LNCAP (cell line): ENCODE measurements around the gene MGST3.

ENCODE experiments used
- CTCF ChIP-seq: fragments of 450-650 bp; IDR thresholded peaks from 2 replicates; pipeline ENCODE4 v1.5.1; 2017; ENCODE audit warnings: mild to moderate bottlenecking

The MGST3 gene

GRCh38 chr1:165623624-165624023 lies 7.4 kb upstream of the MGST3 start:
- TF ChIP-seq CTCF: no peak

- TF ChIP-seq CTCF: no peak
Measured at GRCh38 chr1:165624441-165624840, 6.6 kb upstream of the MGST3 start.

- no peak for TF ChIP-seq CTCF
Measured at GRCh38 chr1:165628147-165628822, 2.7 kb upstream of the MGST3 start.

GRCh38 chr1:165629151-165629550 lies 1.9 kb upstream of the MGST3 start:
- no peak for TF ChIP-seq CTCF

- no peak for TF ChIP-seq CTCF
Measured at GRCh38 chr1:165629848-165630628, 996 bp upstream of the MGST3 start.

GRCh38 chr1:165631342-165632151 lies 513 bp downstream of the MGST3 start:
- TF ChIP-seq CTCF: no peak

- TF ChIP-seq CTCF: no peak
Measured at GRCh38 chr1:165632152-165632469, 1.1 kb downstream of the MGST3 start.
